Upper lobe of left lung (tissue), 4 donors: ENCODE measurements around the gene SH2B3.

ENCODE experiments used
- POLR2A ChIP-seq, 4 donors: fragments of 450-650 bp; IDR thresholded peaks; one replicate each; pipeline ENCODE4 v1.5.1; 2016 to 2017; ENCODE audit warnings: antibody characterized with exemption in 4 of 4, mild to moderate bottlenecking in 2 of 4
- TF ChIP-seq, protein P1 (sequence below), 6 experiments: fragments of 450-650 bp in 4 of 6; fragments of 200-600 bp in 2 of 6; sonication (generic) in 2 of 6; IDR thresholded peaks; one replicate each; pipeline ENCODE4 v1.5.1; 2016 to 2019; ENCODE audit warnings: antibody characterized with exemption in 6 of 6

DNA sequence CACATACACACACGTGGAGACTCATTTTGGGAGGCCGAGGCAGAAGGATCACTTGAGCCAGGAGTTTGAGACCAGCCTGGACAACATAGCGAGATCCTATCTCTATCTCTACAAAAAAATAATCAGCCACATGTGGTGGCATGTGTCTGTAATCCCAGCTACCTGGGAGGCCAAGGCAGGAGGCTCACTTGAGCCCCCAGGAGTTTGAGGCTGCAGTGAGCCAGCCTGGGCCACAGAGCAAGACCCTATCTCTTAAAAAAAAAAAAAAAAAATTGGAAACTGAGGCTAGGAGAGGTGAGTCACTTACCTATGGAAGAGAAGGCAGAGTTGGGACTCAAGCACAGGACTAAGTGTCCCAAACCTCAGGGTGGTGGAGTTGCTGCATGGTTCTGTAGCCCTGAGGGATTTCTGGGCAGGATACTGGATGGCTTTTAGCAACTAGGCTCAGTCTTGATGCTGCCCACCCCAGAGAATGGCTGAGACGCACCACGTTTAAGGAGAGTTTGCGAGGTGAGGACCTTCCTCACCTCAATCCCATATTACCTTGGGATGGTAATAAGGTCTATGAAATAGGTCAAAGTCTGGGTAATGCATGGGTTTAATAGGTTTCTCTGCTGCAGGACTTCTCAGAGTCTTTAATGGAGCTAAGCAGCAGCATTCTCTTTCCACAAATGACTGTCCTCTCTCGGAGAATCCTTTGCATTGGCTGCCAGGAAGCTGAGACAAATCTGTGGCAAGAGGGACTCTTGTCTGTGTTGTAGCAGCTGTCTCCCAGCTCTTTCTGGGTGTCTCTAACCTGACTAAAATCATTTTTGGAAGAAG, 35.6 kb downstream of the SH2B3 start:
- TF ChIP-seq POLR2A (IDR thresholded peaks at IDR 0.05): no peak
- TF ChIP-seq, protein P1, sequence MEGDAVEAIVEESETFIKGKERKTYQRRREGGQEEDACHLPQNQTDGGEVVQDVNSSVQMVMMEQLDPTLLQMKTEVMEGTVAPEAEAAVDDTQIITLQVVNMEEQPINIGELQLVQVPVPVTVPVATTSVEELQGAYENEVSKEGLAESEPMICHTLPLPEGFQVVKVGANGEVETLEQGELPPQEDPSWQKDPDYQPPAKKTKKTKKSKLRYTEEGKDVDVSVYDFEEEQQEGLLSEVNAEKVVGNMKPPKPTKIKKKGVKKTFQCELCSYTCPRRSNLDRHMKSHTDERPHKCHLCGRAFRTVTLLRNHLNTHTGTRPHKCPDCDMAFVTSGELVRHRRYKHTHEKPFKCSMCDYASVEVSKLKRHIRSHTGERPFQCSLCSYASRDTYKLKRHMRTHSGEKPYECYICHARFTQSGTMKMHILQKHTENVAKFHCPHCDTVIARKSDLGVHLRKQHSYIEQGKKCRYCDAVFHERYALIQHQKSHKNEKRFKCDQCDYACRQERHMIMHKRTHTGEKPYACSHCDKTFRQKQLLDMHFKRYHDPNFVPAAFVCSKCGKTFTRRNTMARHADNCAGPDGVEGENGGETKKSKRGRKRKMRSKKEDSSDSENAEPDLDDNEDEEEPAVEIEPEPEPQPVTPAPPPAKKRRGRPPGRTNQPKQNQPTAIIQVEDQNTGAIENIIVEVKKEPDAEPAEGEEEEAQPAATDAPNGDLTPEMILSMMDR (IDR thresholded peaks at IDR 0.05): no peak
